H9 (cell line): Measurements from ENCODE around the gene TRMT61A. TPM values are rescaled to one million over a fixed set of nuclear protein-coding genes. Genes with fewer than 3 reads are reported as not detected.

Source experiments
- DNase-seq: peaks from one replicate; pipeline ENCODE4 v3.0.0-alpha.2; 2017
- H2AFZ ChIP-seq: one replicate; pipeline ENCODE4 v1.6.1; 2013; ENCODE audit warnings: mild to moderate bottlenecking, low read length, control low read depth, moderate library complexity
- H2AK5ac ChIP-seq: 2 replicates; pipeline ENCODE4 v1.6.1; 2013; ENCODE audit warnings: low read length, control low read depth, mixed read lengths; ENCODE audit not compliant: insufficient read length
- H2BK120ac ChIP-seq: one replicate; pipeline ENCODE4 v1.6.1; 2013; ENCODE audit warnings: low read depth, mild to moderate bottlenecking, low read length, control low read depth, inconsistent platforms; ENCODE audit not compliant: poor library complexity, severe bottlenecking
- H2BK12ac ChIP-seq: 2 replicates; pipeline ENCODE4 v1.6.1; 2013; ENCODE audit warnings: low read length, control low read depth, mixed read lengths, low read depth; ENCODE audit not compliant: insufficient read length
- H2BK15ac ChIP-seq: 2 replicates; pipeline ENCODE4 v1.6.1; 2013; ENCODE audit warnings: low read depth, low read length, control low read depth
- H2BK20ac ChIP-seq: one replicate; pipeline ENCODE4 v1.6.1; 2013; ENCODE audit warnings: low read depth, mild to moderate bottlenecking, low read length, control low read depth, inconsistent platforms; ENCODE audit not compliant: poor library complexity, severe bottlenecking
- H2BK5ac ChIP-seq: 2 replicates; pipeline ENCODE4 v1.6.1; 2013; ENCODE audit warnings: low read length, control low read depth, mixed read lengths; ENCODE audit not compliant: insufficient read length
- H3K14ac ChIP-seq: 2 replicates; pipeline ENCODE4 v1.6.1; 2013; ENCODE audit warnings: low read length, control low read depth; ENCODE audit not compliant: insufficient read depth
- H3K18ac ChIP-seq: 2 replicates; pipeline ENCODE4 v1.6.1; 2013; ENCODE audit warnings: low read depth, mild to moderate bottlenecking, mixed read lengths, low read length, control low read depth; ENCODE audit not compliant: insufficient read length
- H3K23ac ChIP-seq: 2 replicates; pipeline ENCODE4 v1.6.1; 2013; ENCODE audit warnings: low read length, control low read depth, mixed read lengths, low read depth; ENCODE audit not compliant: insufficient read length
- H3K23me2 ChIP-seq: 2 replicates; pipeline ENCODE4 v1.6.1; 2013; ENCODE audit warnings: low read depth, mild to moderate bottlenecking, mixed read lengths, low read length, control low read depth; ENCODE audit not compliant: insufficient read length, poor library complexity, severe bottlenecking
- H3K27ac ChIP-seq: 2 replicates; pipeline ENCODE4 v1.5.1; 2013; ENCODE audit warnings: low read length, control low read depth, mixed read lengths, low read depth; ENCODE audit not compliant: insufficient read length
- H3K27me3 ChIP-seq: 2 replicates; pipeline ENCODE4 v1.6.1; 2013; ENCODE audit warnings: low read length, control low read depth, inconsistent platforms; ENCODE audit not compliant: insufficient read depth
- H3K4ac ChIP-seq: 2 replicates; pipeline ENCODE4 v1.6.1; 2013; ENCODE audit warnings: low read depth, mild to moderate bottlenecking, control low read depth, inconsistent platforms, low read length, moderate library complexity
- H3K4me1 ChIP-seq: 2 replicates; pipeline ENCODE4 v1.6.1; 2013; ENCODE audit warnings: low read length, control low read depth, inconsistent platforms; ENCODE audit not compliant: insufficient read depth
- H3K4me2 ChIP-seq: 2 replicates; pipeline ENCODE4 v1.6.1; 2013; ENCODE audit warnings: low read length, control low read depth, mixed read lengths; ENCODE audit not compliant: insufficient read length, insufficient read depth
- H3K56ac ChIP-seq: 2 replicates; pipeline ENCODE4 v1.6.1; 2013; ENCODE audit warnings: low read depth, mild to moderate bottlenecking, mixed read lengths, low read length, control low read depth; ENCODE audit not compliant: insufficient read length
- H3K79me1 ChIP-seq: 2 replicates; pipeline ENCODE4 v1.6.1; 2013; ENCODE audit warnings: low read depth, mild to moderate bottlenecking, moderate library complexity, low read length, control low read depth, inconsistent platforms; ENCODE audit not compliant: insufficient read depth, poor library complexity, severe bottlenecking
- H3K79me2 ChIP-seq: 2 replicates; pipeline ENCODE4 v1.6.1; 2013; ENCODE audit warnings: low read length, control low read depth, inconsistent platforms; ENCODE audit not compliant: insufficient read depth
- H3K9ac ChIP-seq: 2 replicates; pipeline ENCODE4 v1.6.1; 2013; ENCODE audit warnings: low read length, control low read depth, mixed read lengths; ENCODE audit not compliant: insufficient read length; ENCODE audit errors: extremely low read depth
- H3K9me3 ChIP-seq: one replicate; pipeline ENCODE4 v1.6.1; 2013; ENCODE audit warnings: low read depth, low read length, inconsistent platforms; ENCODE audit not compliant: control insufficient read depth
- H3T11ph ChIP-seq: one replicate; pipeline ENCODE4 v1.6.1; 2013; ENCODE audit warnings: mild to moderate bottlenecking, low read length, control low read depth, inconsistent platforms
- H4K20me1 ChIP-seq: one replicate; pipeline ENCODE4 v1.6.1; 2013; ENCODE audit not compliant: control insufficient read depth, insufficient read length, insufficient read depth
- H4K5ac ChIP-seq: 2 replicates; pipeline ENCODE4 v1.6.1; 2013; ENCODE audit warnings: low read depth, mild to moderate bottlenecking, mixed read lengths, low read length, control low read depth; ENCODE audit not compliant: insufficient read length
- H4K8ac ChIP-seq: replicated peaks from 2 replicates; pipeline ENCODE4 v1.6.1; 2013; ENCODE audit warnings: low read length, control low read depth, mixed read lengths, low read depth; ENCODE audit not compliant: insufficient read length
- H4K91ac ChIP-seq: 2 replicates; pipeline ENCODE4 v1.6.1; 2013; ENCODE audit warnings: low read depth, mild to moderate bottlenecking, moderate library complexity, mixed read lengths, low read length, control low read depth; ENCODE audit not compliant: insufficient read length
- H3K27ac Mint-ChIP-seq, 3 experiments: 2 replicates in 2 of 3; 3 replicates in 1 of 3; pipeline ENCODE4 v1.8.0; 2020 to 2021; ENCODE audit warnings: mixed read lengths in 3 of 3, mild to moderate bottlenecking in 1 of 3, moderate library complexity in 1 of 3
- H3K27me3 Mint-ChIP-seq: 2 replicates; pipeline ENCODE4 v1.8.0; 2021; ENCODE audit warnings: low read depth, mild to moderate bottlenecking, moderate library complexity, mixed read lengths
- H3K36me3 Mint-ChIP-seq, 3 experiments: 2 replicates in 2 of 3; 3 replicates in 1 of 3; pipeline ENCODE4 v1.8.0; 2020 to 2021; ENCODE audit warnings: low read depth in 3 of 3, mixed read lengths in 3 of 3; ENCODE audit not compliant: insufficient read depth in 1 of 3
- H3K4me1 Mint-ChIP-seq, 2 experiments: 2 replicates each; pipeline ENCODE4 v1.8.0; 2020; ENCODE audit warnings: mixed read lengths in 2 of 2
- H3K4me3 Mint-ChIP-seq, 2 experiments: 2 replicates in 1 of 2; 3 replicates in 1 of 2; pipeline ENCODE4 v1.8.0; 2020 to 2021; ENCODE audit warnings: mild to moderate bottlenecking in 2 of 2, mixed read lengths in 2 of 2, moderate library complexity in 1 of 2
- H3K9me3 Mint-ChIP-seq, 2 experiments: 2 replicates in 1 of 2; 3 replicates in 1 of 2; pipeline ENCODE4 v1.8.0; 2020; ENCODE audit warnings: mild to moderate bottlenecking in 2 of 2, mixed read lengths in 2 of 2, moderate library complexity in 1 of 2
- CTCF ChIP-seq: fragments of 200-600 bp; sonication (generic); conservative IDR thresholded peaks from 3 replicates; pipeline ENCODE4 v1.8.0; 2021; ENCODE audit warnings: antibody characterized with exemption, mild to moderate bottlenecking
- WGBS: extraction: QIAGEN DNeasy Blood & Tissue Kit; methylation state at CpG from one replicate; pipeline ENCODE4 v1.1.7; 2013; ENCODE audit warnings: missing lambda C conversion rate, low lambda C conversion rate, mixed read lengths; ENCODE audit not compliant: insufficient read length; ENCODE audit errors: extremely low coverage; 5-methylcytosine and 5-hydroxymethylcytosine counted together
- total RNA-seq: library from RNA; stranded (reverse); gene quantifications from 2 replicates; pipeline ENCODE4 v1.2.1, GENCODE V29; 2021

Gene TRMT61A
- total RNA-seq, 1 experiment from 2014 or later: 21.9 TPM

DNA sequence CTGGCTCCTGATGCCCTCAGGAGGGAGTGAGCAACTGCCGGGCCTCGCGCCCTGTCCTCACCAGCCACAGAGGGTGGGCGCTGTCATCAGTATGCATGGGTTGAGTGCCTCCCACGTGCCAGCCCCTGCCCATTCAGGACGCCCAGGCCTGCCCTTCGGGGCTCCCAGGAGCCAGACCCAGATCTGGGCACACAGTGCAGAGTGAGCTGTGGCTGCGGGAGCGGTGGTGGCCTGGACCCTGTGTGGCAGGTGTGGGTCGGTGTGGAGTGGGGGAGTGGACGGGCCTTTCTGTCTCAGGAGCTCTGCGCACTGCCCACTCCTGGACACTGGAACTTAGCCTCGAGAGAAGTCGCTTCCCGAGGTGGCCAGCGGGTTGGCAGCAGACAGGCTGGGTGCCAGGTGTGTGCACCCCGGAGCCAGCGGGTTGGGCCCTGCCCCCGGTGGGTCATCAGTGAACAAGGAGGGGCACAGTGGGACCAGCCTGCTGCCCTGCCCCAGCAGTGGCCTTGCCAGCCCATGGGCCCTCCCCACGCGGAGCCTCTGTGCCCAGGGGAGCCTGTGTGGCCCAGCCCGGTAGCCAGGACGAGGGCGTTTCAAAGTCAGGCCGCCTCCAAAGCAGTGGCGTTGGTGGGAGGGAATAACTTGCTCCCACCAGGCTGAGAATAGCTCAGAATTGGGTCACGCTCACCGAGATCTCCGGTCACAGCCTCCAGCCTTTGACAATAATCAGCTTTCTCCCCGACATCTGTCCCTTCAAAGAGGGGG, 9.5 kb downstream of the TRMT61A start:
- Histone ChIP-seq H4K8ac (no peak overlapping the region), H2BK120ac (no peak overlapping the region), H3K4me1 (no peaks in the 10 kb centered on the region; the same call in 1 of the 2 replicates), H2BK12ac (no peak overlapping the region), H3K27me3 (no peaks in the 10 kb centered on the region), H3K79me1 (no peaks in the 10 kb centered on the region), H3K9me3 (no peaks in the 10 kb centered on the region), H3K9ac (no peak overlapping the region), H3K4me2 (no peak overlapping the region), H3K56ac (no peak overlapping the region), H4K5ac (no peak overlapping the region), H3K4ac (no peak overlapping the region), H2BK5ac (no peak overlapping the region), H2BK15ac (no peak overlapping the region), H3K23ac (no peak overlapping the region), H3K27ac (no peak overlapping the region), H3K79me2 (no peaks in the 10 kb centered on the region), H3T11ph (no peak overlapping the region), H3K14ac (no peak overlapping the region), H3K23me2 (peaks cover 4% of the 10 kb centered on the region), H2AK5ac (no peak overlapping the region), H4K20me1 (no peaks in the 10 kb centered on the region), H4K91ac (no peak overlapping the region), H2AFZ (no peak overlapping the region), H2BK20ac (no peak overlapping the region), H3K18ac (no peak overlapping the region)
- TF ChIP-seq CTCF: no peak
- no peak overlapping the region for H3K4me3 Mint-ChIP-seq
- peaks cover 15% of the 10 kb centered on the region for H3K27me3 Mint-ChIP-seq
- H3K27ac Mint-ChIP-seq: no peak overlapping the region
- H3K4me1 Mint-ChIP-seq: peaks cover 8 to 23% of the 10 kb centered on the region in 2 experiments
- peaks cover 0 to 2% (median 0%) of the 10 kb centered on the region in 3 experiments; a peak in 1 of 7 replicates for H3K36me3 Mint-ChIP-seq
- H3K9me3 Mint-ChIP-seq: no peaks in the 10 kb centered on the region
- WGBS: no CpG with 5 or more reads among the region's 30 CpGs
- no peak for DNase-seq
